BLaER1 treated with 17β-estradiol and CSF1 and Interleukin-3, amounts not matched to agents 10 nM and 100 nM (cell line): ENCODE measurements around the gene DCTN3.
A peak's percentile ranks its signal among the peaks of the same experiment; 100 is the strongest.

Source experiments
- H3K27ac ChIP-seq, 11 experiments: shearing (Covaris generic); formaldehyde crosslinking; 2 replicates each; pipeline ENCODE4 v1.8.1; 2022
- H3K27me3 ChIP-seq, 11 experiments: shearing (Covaris generic); formaldehyde crosslinking; 2 replicates each; pipeline ENCODE4 v1.8.1; 2022
- H3K36me3 ChIP-seq, 11 experiments: shearing (Covaris generic); formaldehyde crosslinking; 2 replicates each; pipeline ENCODE4 v1.8.1; 2022
- H3K4me1 ChIP-seq, 10 experiments: shearing (Covaris generic); formaldehyde crosslinking; 2 replicates each; pipeline ENCODE4 v1.8.1; 2022
- H3K4me2 ChIP-seq, 11 experiments: shearing (Covaris generic); formaldehyde crosslinking; 2 replicates each; pipeline ENCODE4 v1.8.1; 2022
- H3K4me3 ChIP-seq, 10 experiments: shearing (Covaris generic); formaldehyde crosslinking; 2 replicates each; pipeline ENCODE4 v1.8.1; 2022
- H3K9ac ChIP-seq, 11 experiments: shearing (Covaris generic); formaldehyde crosslinking; 2 replicates each; pipeline ENCODE4 v1.8.1; 2022
- H3K9me3 ChIP-seq, 11 experiments: shearing (Covaris generic); formaldehyde crosslinking; replicated peaks in 1 of 11; 2 replicates each; pipeline ENCODE4 v1.8.1; 2022
- H4K20me1 ChIP-seq, 11 experiments: shearing (Covaris generic); formaldehyde crosslinking; 2 replicates each; pipeline ENCODE4 v1.8.1; 2022
- Cebpa-rat ChIP-seq, 11 experiments: shearing (Covaris generic); IDR thresholded peaks; 2 replicates each; pipeline ENCODE4 v1.8.1; 2022

The DCTN3 gene

GRCh38 chr9:34651876-34652601 is 31.7 kb upstream of the DCTN3 start, which contains the start of gene IL11RA:
IL11RA (plus strand) TSS chr9:34652185; CDS start chr9:34655218, 3,033 bp downstream.
- Histone ChIP-seq H4K20me1 (peaks cover 0 to 17% (median 11%) of the 10 kb centered on the region in 11 experiments; a peak in 11 of 22 replicates), H3K4me2 (peak within 1 kb of the TSS in 9 of 11 experiments; percentile 9 to 42 (median 27); a peak in 10 of 22 replicates), H3K27ac (0 out of 22 replicates have a peak within 1 kb of the TSS, but pooled peaks of 1 of the 11 experiments have one; percentile 20), H3K9me3 (no peaks in the 10 kb centered on the region), H3K4me1 (peaks cover 28 to 44% (median 34%) of the 10 kb centered on the region in 10 experiments), H3K9ac (peak within 1 kb of the TSS in 2 of 11 experiments; percentile 10 to 15; a peak in 2 of 22 replicates), H3K4me3 (no peak within 1 kb of the TSS), H3K36me3 (peaks cover 29 to 40% (median 34%) of the 10 kb centered on the region in 11 experiments), H3K27me3 (no peaks in the 10 kb centered on the region)
- no peak for TF ChIP-seq Cebpa-rat (IDR thresholded peaks at IDR 0.05)

GRCh38 chr9:34651321-34651720 is 31.0 kb upstream of the DCTN3 start:
- peaks cover 29 to 40% (median 34%) of the 10 kb centered on the region in 11 experiments for H3K36me3 ChIP-seq
- H3K4me2 ChIP-seq: no peak overlapping the region
- H3K27ac ChIP-seq: no peak overlapping the region
- no peak for TF ChIP-seq Cebpa-rat (IDR thresholded peaks at IDR 0.05)
- no peaks in the 10 kb centered on the region for H3K9me3 ChIP-seq
- H3K4me3 ChIP-seq: no peak overlapping the region
- H3K27me3 ChIP-seq: no peaks in the 10 kb centered on the region
- H4K20me1 ChIP-seq: peaks cover 0 to 17% (median 11%) of the 10 kb centered on the region in 11 experiments; a peak in 11 of 22 replicates
- peaks cover 29 to 45% (median 34%) of the 10 kb centered on the region in 10 experiments for H3K4me1 ChIP-seq
- no peak overlapping the region for H3K9ac ChIP-seq

GRCh38 chr9:34650816-34651215 is 30.5 kb upstream of the DCTN3 start:
- Histone ChIP-seq H3K27ac (no peak overlapping the region), H3K27me3 (no peaks in the 10 kb centered on the region), H3K36me3 (peaks cover 29 to 40% (median 34%) of the 10 kb centered on the region in 11 experiments), H3K9ac (no peak overlapping the region), H3K4me1 (peaks cover 34 to 49% (median 39%) of the 10 kb centered on the region in 10 experiments), H3K9me3 (no peaks in the 10 kb centered on the region), H3K4me2 (no peak overlapping the region), H4K20me1 (peaks cover 0 to 17% (median 11%) of the 10 kb centered on the region in 11 experiments; a peak in 11 of 22 replicates), H3K4me3 (no peak overlapping the region)
- no peak for TF ChIP-seq Cebpa-rat (IDR thresholded peaks at IDR 0.05)

GRCh38 chr9:34648673-34649072 is 28.4 kb upstream of the DCTN3 start:
- H3K9ac ChIP-seq: no peak overlapping the region
- H3K4me1 ChIP-seq: peaks cover 35 to 49% (median 39%) of the 10 kb centered on the region in 10 experiments
- no peaks in the 10 kb centered on the region for H3K9me3 ChIP-seq
- H3K36me3 ChIP-seq: peaks cover 29 to 40% (median 34%) of the 10 kb centered on the region in 11 experiments
- H3K27ac ChIP-seq: no peak overlapping the region
- H4K20me1 ChIP-seq: peaks cover 0 to 17% (median 11%) of the 10 kb centered on the region in 11 experiments; a peak in 11 of 22 replicates
- no peaks in the 10 kb centered on the region for H3K27me3 ChIP-seq
- peak overlapping the region in 10 of 11 experiments; percentile 91 to 100 (median 98); a peak in 12 of 22 replicates for H3K4me2 ChIP-seq
- no peak for TF ChIP-seq Cebpa-rat (IDR thresholded peaks at IDR 0.05)
- H3K4me3 ChIP-seq: 0 out of 20 replicates have a peak overlapping the region, but pooled peaks of 1 of the 10 experiments have one; percentile 82

- peaks cover 0 to 17% (median 11%) of the 10 kb centered on the region in 11 experiments; a peak in 11 of 22 replicates for H4K20me1 ChIP-seq
- no peaks in the 10 kb centered on the region for H3K27me3 ChIP-seq
- H3K4me1 ChIP-seq: peaks cover 26 to 40% (median 29%) of the 10 kb centered on the region in 10 experiments
- no peak for TF ChIP-seq Cebpa-rat (IDR thresholded peaks at IDR 0.05)
- peak overlapping the region; percentile 68 to 83 (median 78) for H3K4me3 ChIP-seq
- H3K4me2 ChIP-seq: peak overlapping the region; percentile 91 to 100 (median 98)
- peak overlapping the region in 8 of 11 experiments; percentile 74 to 83 (median 80); a peak in 10 of 22 replicates for H3K27ac ChIP-seq
- H3K9me3 ChIP-seq: no peaks in the 10 kb centered on the region
- peak overlapping the region; percentile 80 to 86 (median 84); a peak in 21 of 22 replicates for H3K9ac ChIP-seq
- H3K36me3 ChIP-seq: peaks cover 29 to 40% (median 34%) of the 10 kb centered on the region in 11 experiments
Observed at GRCh38 chr9:34647651-34648050, 27.4 kb upstream of the DCTN3 start.

GRCh38 chr9:34647084-34647403 is 26.7 kb upstream of the DCTN3 start:
- H3K27ac ChIP-seq: peak overlapping the region; percentile 40 to 83 (median 77); a peak in 21 of 22 replicates
- peaks cover 23 to 34% (median 27%) of the 10 kb centered on the region in 10 experiments for H3K4me1 ChIP-seq
- H4K20me1 ChIP-seq: peaks cover 0 to 17% (median 11%) of the 10 kb centered on the region in 11 experiments; a peak in 11 of 22 replicates
- H3K4me2 ChIP-seq: peak overlapping the region; percentile 91 to 100 (median 98)
- H3K4me3 ChIP-seq: peak overlapping the region; percentile 68 to 83 (median 78)
- TF ChIP-seq Cebpa-rat (IDR thresholded peaks at IDR 0.05): no peak
- H3K36me3 ChIP-seq: peaks cover 29 to 40% (median 34%) of the 10 kb centered on the region in 11 experiments
- H3K9me3 ChIP-seq: no peaks in the 10 kb centered on the region
- no peaks in the 10 kb centered on the region for H3K27me3 ChIP-seq
- peak overlapping the region; percentile 80 to 86 (median 84) for H3K9ac ChIP-seq

GRCh38 chr9:34646211-34647083 is 26.2 kb upstream of the DCTN3 start, which contains the start of gene GALT:
GALT (plus strand) TSS chr9:34646675; CDS start chr9:34646705, 30 bp downstream.
- Histone ChIP-seq H3K4me1 (peaks cover 20 to 33% (median 28%) of the 10 kb centered on the region in 10 experiments), H3K9me3 (no peaks in the 10 kb centered on the region), H3K27ac (peak within 1 kb of the TSS; percentile 40 to 83 (median 77); a peak in 21 of 22 replicates), H3K27me3 (no peaks in the 10 kb centered on the region), H4K20me1 (peaks cover 0 to 17% (median 11%) of the 10 kb centered on the region in 11 experiments; a peak in 11 of 22 replicates), H3K36me3 (peaks cover 29 to 35% (median 34%) of the 10 kb centered on the region in 11 experiments), H3K9ac (peak within 1 kb of the TSS; percentile 80 to 86 (median 84)), H3K4me3 (peak within 1 kb of the TSS; percentile 68 to 83 (median 78)), H3K4me2 (peak within 1 kb of the TSS; percentile 91 to 100 (median 98))
- TF ChIP-seq Cebpa-rat (IDR thresholded peaks at IDR 0.05): no peak

- no peak for TF ChIP-seq Cebpa-rat (IDR thresholded peaks at IDR 0.05)
- no peak overlapping the region for H3K27ac ChIP-seq
- peaks cover 16 to 21% (median 19%) of the 10 kb centered on the region in 11 experiments for H3K36me3 ChIP-seq
- H3K4me3 ChIP-seq: no peak overlapping the region
- H3K9me3 ChIP-seq: no peaks in the 10 kb centered on the region
- H3K4me1 ChIP-seq: peaks cover 20 to 38% (median 29%) of the 10 kb centered on the region in 10 experiments
- H4K20me1 ChIP-seq: peaks cover 0 to 17% (median 11%) of the 10 kb centered on the region in 11 experiments; a peak in 11 of 22 replicates
- no peak overlapping the region for H3K9ac ChIP-seq
- H3K27me3 ChIP-seq: no peaks in the 10 kb centered on the region
- no peak overlapping the region for H3K4me2 ChIP-seq
Observed at GRCh38 chr9:34644766-34645314, 24.5 kb upstream of the DCTN3 start.
